Activated gamma-delta T cell treated with Interleukin-2 at 50 U/mL for 16 hours (primary cell): ENCODE results near the gene TRAIP.
"Not testable (repeated sequence)": the region's sequence is repeated elsewhere in the genome, so short reads cannot be mapped to it uniquely, and the experiment has no call there.

Experiments
- DNase-seq: peaks from one replicate; pipeline ENCODE4 v3.0.0-alpha.2; 2020

The TRAIP gene

GRCh38 chr3:49873623-49874022 lies 17.3 kb upstream of the TRAIP start:
- DNase-seq, result no peak

GRCh38 chr3:49872801-49873281 lies 16.5 kb upstream of the TRAIP start:
- DNase-seq, result no peak

- DNase-seq, result no peak
Measured at GRCh38 chr3:49871531-49872153, 15.3 kb upstream of the TRAIP start.

- DNase-seq, result no peak
Measured at GRCh38 chr3:49869525-49870126, 13.3 kb upstream of the TRAIP start, which contains the start of gene CAMKV. Gene CAMKV, minus strand, starts transcription at chr3:49869906. Its CDS starts 7,518 bp downstream, at chr3:49862388.

GRCh38 chr3:49868862-49869466 lies 12.6 kb upstream of the TRAIP start:
- DNase-seq, result no peak

GRCh38 chr3:49867871-49868321 lies 11.5 kb upstream of the TRAIP start:
- no peak for DNase-seq

GRCh38 chr3:49867400-49867799 lies 11.0 kb upstream of the TRAIP start:
- no peak for DNase-seq

GRCh38 chr3:49865198-49865784 lies 8.9 kb upstream of the TRAIP start:
- no peak for DNase-seq

- DNase-seq, result no peak
Measured at GRCh38 chr3:49864505-49864904, 8.1 kb upstream of the TRAIP start.

GRCh38 chr3:49859576-49860305 lies 3.4 kb upstream of the TRAIP start:
- no peak for DNase-seq

GRCh38 chr3:49855662-49856061 lies 702 bp downstream of the TRAIP start:
- DNase-seq, result no peak

- DNase-seq, result no peak
Measured at GRCh38 chr3:49845694-49846093, 10.7 kb downstream of the TRAIP start.

- no peak for DNase-seq
Measured at GRCh38 chr3:49844464-49845183, 11.7 kb downstream of the TRAIP start.

GRCh38 chr3:49842843-49843517 lies 13.4 kb downstream of the TRAIP start:
- no peak for DNase-seq

- DNase-seq, result no peak
Measured at GRCh38 chr3:49841806-49842205, 14.6 kb downstream of the TRAIP start.

GRCh38 chr3:49841126-49841696 lies 15.2 kb downstream of the TRAIP start:
- DNase-seq, result no peak

GRCh38 chr3:49840388-49840787 lies 16.0 kb downstream of the TRAIP start:
- no peak for DNase-seq

GRCh38 chr3:49839193-49839809 lies 17.1 kb downstream of the TRAIP start:
- peak; percentile 82 for DNase-seq

- DNase-seq, result no peak
Measured at GRCh38 chr3:49831341-49831740, 25.0 kb downstream of the TRAIP start.

- no peak for DNase-seq
Measured at GRCh38 chr3:49826016-49826415, 30.3 kb downstream of the TRAIP start.

GRCh38 chr3:49823131-49823530 lies 33.2 kb downstream of the TRAIP start:
- not testable (repeated sequence) for DNase-seq
